ENCODE results near the gene CDH13. TPM values are rescaled to one million over a fixed set of nuclear protein-coding genes. Genes with fewer than 3 reads are reported as not detected.

The CDH13 gene
- total RNA-seq, 3 donors from 2014 or later = 4.9 to 11.2 (median 9.8) TPM

- DNase-seq = no peak
These were observed 327.6 kb downstream of the CDH13 start for GRCh38 chr16:82954224-82954929.

DNA sequence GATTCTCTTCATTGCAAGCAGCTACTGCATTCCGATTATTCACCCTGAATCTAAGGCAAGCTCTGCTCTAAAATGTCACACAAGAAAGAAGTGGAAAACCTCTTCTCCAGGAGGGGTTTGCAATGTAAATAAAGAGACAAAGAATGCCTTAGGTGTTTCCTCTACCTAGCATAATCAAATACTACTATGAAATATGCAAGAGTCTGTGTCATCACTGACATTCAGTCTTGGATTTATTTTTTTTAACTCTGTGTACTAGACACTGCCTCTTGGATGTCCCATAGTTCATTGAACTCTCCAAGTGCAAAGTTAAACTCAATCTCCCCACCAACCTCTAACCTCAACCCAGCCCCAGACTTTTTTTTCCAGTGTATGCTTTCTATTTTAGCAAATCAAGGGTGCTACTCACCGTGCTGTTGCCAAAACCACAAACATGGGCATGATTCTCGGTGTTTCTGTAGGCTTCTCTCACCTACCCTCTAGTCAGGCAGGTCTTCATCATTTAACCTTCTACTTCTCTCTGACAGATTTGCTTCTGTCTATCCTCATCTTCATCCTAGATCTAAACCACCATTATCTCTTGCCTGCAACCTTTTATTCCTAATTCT is 329.1 kb downstream of the CDH13 start:
- intact Hi-C loops (cut with DNase I, micrococcal nuclease) = no loop called here
- Histone ChIP-seq H3K36me3 (ENCODE audit: low read depth) (no peaks in the 10 kb centered on the region), H3K4me3 (no peak overlapping the region), H3K4me1 (ENCODE audit: low read depth) (no peaks in the 10 kb centered on the region), H3K9me3 (no peaks in the 10 kb centered on the region)
- ATAC-seq = no peak
- DNase-seq = no peak
- TF ChIP-seq, protein P1, sequence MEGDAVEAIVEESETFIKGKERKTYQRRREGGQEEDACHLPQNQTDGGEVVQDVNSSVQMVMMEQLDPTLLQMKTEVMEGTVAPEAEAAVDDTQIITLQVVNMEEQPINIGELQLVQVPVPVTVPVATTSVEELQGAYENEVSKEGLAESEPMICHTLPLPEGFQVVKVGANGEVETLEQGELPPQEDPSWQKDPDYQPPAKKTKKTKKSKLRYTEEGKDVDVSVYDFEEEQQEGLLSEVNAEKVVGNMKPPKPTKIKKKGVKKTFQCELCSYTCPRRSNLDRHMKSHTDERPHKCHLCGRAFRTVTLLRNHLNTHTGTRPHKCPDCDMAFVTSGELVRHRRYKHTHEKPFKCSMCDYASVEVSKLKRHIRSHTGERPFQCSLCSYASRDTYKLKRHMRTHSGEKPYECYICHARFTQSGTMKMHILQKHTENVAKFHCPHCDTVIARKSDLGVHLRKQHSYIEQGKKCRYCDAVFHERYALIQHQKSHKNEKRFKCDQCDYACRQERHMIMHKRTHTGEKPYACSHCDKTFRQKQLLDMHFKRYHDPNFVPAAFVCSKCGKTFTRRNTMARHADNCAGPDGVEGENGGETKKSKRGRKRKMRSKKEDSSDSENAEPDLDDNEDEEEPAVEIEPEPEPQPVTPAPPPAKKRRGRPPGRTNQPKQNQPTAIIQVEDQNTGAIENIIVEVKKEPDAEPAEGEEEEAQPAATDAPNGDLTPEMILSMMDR (IDR thresholded peaks at IDR 0.05) = no peak

More at GRCh38 chr16:82954224-82954929, 327.6 kb downstream of the CDH13 start:
- ATAC-seq = no peak
- H3K36me3 ChIP-seq (ENCODE audit: low read depth) = no peaks in the 10 kb centered on the region
- TF ChIP-seq, protein P1 (IDR thresholded peaks at IDR 0.05) = no peak
- intact Hi-C loops (cut with DNase I, micrococcal nuclease) = no loop called here
- H3K9me3 ChIP-seq = no peaks in the 10 kb centered on the region
- H3K4me3 ChIP-seq = no peak overlapping the region
- no peaks in the 10 kb centered on the region for H3K4me1 ChIP-seq (ENCODE audit: low read depth)

DNA sequence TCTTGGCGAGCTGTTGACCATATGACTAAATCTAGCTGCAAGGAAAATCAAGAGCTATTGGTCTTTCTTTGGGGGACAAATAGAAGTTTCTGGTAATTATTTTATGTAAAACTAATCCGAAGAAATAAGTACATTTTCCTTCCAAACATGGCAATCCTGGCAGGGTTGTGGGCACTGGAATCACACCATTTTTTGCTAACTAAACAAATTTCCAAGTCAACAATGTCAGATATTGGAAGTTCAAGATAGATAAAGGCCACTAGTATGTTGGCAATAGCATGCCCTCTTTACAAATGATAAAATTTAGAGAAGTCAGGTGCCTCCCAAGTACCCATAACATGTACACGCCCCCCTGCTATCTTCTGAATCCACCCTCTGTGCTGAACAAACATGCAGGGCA is 330.4 kb downstream of the CDH13 start:
- ATAC-seq = no peak
- Histone ChIP-seq H3K4me1 (ENCODE audit: low read depth) (no peaks in the 10 kb centered on the region), H3K9me3 (no peaks in the 10 kb centered on the region), H3K4me3 (no peak overlapping the region), H3K36me3 (ENCODE audit: low read depth) (no peaks in the 10 kb centered on the region)
- TF ChIP-seq, protein P1 (IDR thresholded peaks at IDR 0.05) = no peak
- DNase-seq = no peak
- intact Hi-C loops (cut with DNase I, micrococcal nuclease) = no loop called here

- Histone ChIP-seq H3K4me3 (no peak overlapping the region), H3K9me3 (no peaks in the 10 kb centered on the region), H3K4me1 (ENCODE audit: low read depth) (no peaks in the 10 kb centered on the region), H3K36me3 (ENCODE audit: low read depth) (no peaks in the 10 kb centered on the region)
- intact Hi-C loops (cut with DNase I, micrococcal nuclease) = no loop called here
- no peak for DNase-seq
- TF ChIP-seq, protein P1 (IDR thresholded peaks at IDR 0.05) = no peak
- no peak for ATAC-seq
These were observed 334.1 kb downstream of the CDH13 start for GRCh38 chr16:82960918-82961317.

GRCh38 chr16:82963653-82964052 is 336.9 kb downstream of the CDH13 start:
- H3K36me3 ChIP-seq (ENCODE audit: low read depth) = no peaks in the 10 kb centered on the region
- no peaks in the 10 kb centered on the region for H3K4me1 ChIP-seq (ENCODE audit: low read depth)
- intact Hi-C loops (cut with DNase I, micrococcal nuclease) = no loop called here
- DNase-seq (no peak), ATAC-seq (no peak)
- TF ChIP-seq, protein P1 (IDR thresholded peaks at IDR 0.05) = no peak
- H3K4me3 ChIP-seq = no peak overlapping the region
- H3K9me3 ChIP-seq = no peaks in the 10 kb centered on the region

Measured in mucosa of descending colon (tissue), 3 donors.